ENCODE results near the gene PARS2. TPM values are rescaled to one million over a fixed set of nuclear protein-coding genes. Genes with fewer than 3 reads are reported as not detected.

Gene PARS2
- total RNA-seq, 1 experiment from 2014 or later, result 3.5 TPM

DNA sequence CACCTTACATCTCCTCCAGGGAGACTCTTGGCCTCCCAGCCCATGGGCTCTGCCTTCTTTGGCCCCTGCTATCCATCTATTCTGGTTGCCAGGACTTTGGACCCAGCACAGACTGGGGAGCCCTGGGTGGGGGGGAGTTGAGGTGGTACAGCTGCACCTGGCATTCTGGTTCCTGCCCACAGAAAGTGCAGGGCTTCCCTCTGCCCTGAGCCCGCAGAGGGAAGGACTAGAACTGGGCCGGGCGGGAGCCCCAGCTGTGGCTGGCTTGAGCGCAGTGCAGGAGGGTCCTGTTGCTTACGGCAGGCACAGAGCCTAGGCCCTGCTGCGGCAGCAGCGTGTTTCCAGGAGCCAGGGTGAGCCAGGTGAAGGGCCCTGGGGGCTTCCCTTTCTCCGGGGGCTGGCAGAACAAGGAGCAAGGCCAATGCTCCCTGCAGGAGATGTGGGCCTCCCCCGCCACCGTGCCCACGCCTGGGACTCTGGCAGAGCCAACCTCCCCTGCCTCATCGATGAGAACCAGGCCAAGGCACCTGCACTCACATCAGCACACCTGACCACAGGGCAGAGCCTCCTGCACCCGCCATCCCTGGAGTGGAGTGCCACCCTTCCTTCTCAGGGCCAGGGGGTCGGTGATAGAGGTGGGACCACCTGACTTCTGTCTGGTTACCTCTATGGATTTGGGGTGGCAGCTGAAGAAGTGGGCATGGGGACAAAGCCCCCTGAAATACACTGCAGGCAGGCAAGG lies 16.1 kb downstream of the PARS2 start:
- no peak overlapping the region for H3K4me2 ChIP-seq (ENCODE audit: low read length)
- H3F3A ChIP-seq (ENCODE audit: low read length, unreplicated experiment), result no peaks in the 10 kb centered on the region
- no peaks in the 10 kb centered on the region for H3K9me3 ChIP-seq (ENCODE audit: low read length)
- no peak overlapping the region for H3K9ac ChIP-seq (ENCODE audit: low read length)
- intact Hi-C loops (cut with micrococcal nuclease), result no loop called here
- H3K4me3 ChIP-seq (ENCODE audit: low read length), result no peak overlapping the region
- DNase-seq (no peak), ATAC-seq (no peak)
- H3K27ac ChIP-seq (ENCODE audit: low read length), result no peak overlapping the region
- H3K4me1 ChIP-seq (ENCODE audit: insufficient read depth, low read length), result no peaks in the 10 kb centered on the region
- no peaks in the 10 kb centered on the region for H3K79me2 ChIP-seq (ENCODE audit: low read length)
- H3K36me3 ChIP-seq (ENCODE audit: low read depth, low read length), result no peaks in the 10 kb centered on the region
- H4K20me1 ChIP-seq (ENCODE audit: low read length), result no peaks in the 10 kb centered on the region
- TF ChIP-seq, protein P1, sequence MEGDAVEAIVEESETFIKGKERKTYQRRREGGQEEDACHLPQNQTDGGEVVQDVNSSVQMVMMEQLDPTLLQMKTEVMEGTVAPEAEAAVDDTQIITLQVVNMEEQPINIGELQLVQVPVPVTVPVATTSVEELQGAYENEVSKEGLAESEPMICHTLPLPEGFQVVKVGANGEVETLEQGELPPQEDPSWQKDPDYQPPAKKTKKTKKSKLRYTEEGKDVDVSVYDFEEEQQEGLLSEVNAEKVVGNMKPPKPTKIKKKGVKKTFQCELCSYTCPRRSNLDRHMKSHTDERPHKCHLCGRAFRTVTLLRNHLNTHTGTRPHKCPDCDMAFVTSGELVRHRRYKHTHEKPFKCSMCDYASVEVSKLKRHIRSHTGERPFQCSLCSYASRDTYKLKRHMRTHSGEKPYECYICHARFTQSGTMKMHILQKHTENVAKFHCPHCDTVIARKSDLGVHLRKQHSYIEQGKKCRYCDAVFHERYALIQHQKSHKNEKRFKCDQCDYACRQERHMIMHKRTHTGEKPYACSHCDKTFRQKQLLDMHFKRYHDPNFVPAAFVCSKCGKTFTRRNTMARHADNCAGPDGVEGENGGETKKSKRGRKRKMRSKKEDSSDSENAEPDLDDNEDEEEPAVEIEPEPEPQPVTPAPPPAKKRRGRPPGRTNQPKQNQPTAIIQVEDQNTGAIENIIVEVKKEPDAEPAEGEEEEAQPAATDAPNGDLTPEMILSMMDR (conservative IDR thresholded peaks at IDR 0.05; ENCODE audit: low read depth, low read length), result no peak
- TF ChIP-seq EZH2 (IDR thresholded peaks at IDR 0.05; ENCODE audit: low read length, unreplicated experiment) (no peak), EZH2phosphoT487 (IDR thresholded peaks at IDR 0.05; ENCODE audit: borderline replicate concordance, low read length) (no peak)
- no peaks in the 10 kb centered on the region for H3K9me2 ChIP-seq (replicated peaks; ENCODE audit: low read length)
- H3K27me3 ChIP-seq (ENCODE audit: low read length), result no peaks in the 10 kb centered on the region
- no peak overlapping the region for H2AFZ ChIP-seq (ENCODE audit: low read length)
- ChIA-PET POLR2A (ENCODE audit: unreplicated experiment) (no interaction called here), CTCF (no interaction called here)
- no TSS peak for BruUV-seq (replicated peaks)

DNA sequence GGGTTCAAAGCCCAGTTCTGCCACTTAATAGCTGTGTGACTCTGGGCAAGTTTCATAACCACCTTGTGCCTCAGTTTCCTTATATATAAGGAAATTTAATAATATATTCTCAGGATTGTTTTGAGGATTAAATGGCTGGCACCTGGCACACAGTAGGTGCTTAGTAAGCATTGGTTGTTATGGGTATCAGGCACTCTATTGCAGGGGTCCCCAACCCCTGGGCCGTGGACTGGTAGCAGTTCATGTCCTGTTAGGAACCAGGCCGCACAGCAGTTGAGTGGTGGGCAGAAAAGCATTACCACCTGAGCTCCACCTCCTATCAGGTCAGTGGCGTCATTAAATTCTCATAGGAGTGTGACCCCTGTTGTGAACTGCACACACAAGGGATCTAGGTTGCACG lies 18.5 kb downstream of the PARS2 start:
- no TSS peak for BruUV-seq (replicated peaks)
- POLR2A ChIA-PET (ENCODE audit: unreplicated experiment), result no interaction called here

DNA sequence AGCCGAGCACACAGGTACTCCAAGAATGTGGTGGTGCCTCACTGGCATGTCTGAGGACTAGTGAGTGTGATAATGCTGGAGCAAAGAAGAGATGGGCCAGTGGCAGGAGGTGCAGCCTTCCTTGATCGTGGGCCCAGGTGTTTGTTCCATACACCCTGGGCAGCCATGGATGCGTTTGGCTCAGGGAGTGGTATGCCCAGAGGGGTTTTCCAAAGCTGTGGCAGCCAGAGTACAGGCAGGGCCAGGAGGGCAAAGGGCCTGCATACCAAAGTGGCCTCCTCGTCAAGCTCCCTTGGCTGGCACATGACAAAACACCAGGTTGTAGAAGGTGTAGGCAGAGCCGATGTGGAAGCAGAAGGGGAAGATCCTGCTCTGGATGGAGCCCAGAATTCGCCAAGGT lies 19.0 kb downstream of the PARS2 start:
- CTCF ChIA-PET, result no interaction called here
- intact Hi-C loops (cut with micrococcal nuclease), result no loop called here
- no peak overlapping the region for H3K4me2 ChIP-seq (ENCODE audit: low read length)
- no peaks in the 10 kb centered on the region for H3K9me3 ChIP-seq (ENCODE audit: low read length)
- BruUV-seq (replicated peaks), result TSS peak; percentile 21
- no peak for DNase-seq
- H3K79me2 ChIP-seq (ENCODE audit: low read length), result no peaks in the 10 kb centered on the region
- no peak overlapping the region for H3K27ac ChIP-seq (ENCODE audit: low read length)
- H3K36me3 ChIP-seq (ENCODE audit: low read depth, low read length), result peaks cover 22% of the 10 kb centered on the region
- H2AFZ ChIP-seq (ENCODE audit: low read length), result no peak overlapping the region
- no peaks in the 10 kb centered on the region for H4K20me1 ChIP-seq (ENCODE audit: low read length)
- no peaks in the 10 kb centered on the region for H3K27me3 ChIP-seq (ENCODE audit: low read length)
- POLR2A ChIA-PET (ENCODE audit: unreplicated experiment), result no interaction called here
- ATAC-seq, result no peak
- H3F3A ChIP-seq (ENCODE audit: low read length, unreplicated experiment), result no peaks in the 10 kb centered on the region
- H3K4me3 ChIP-seq (ENCODE audit: low read length), result no peak overlapping the region
- TF ChIP-seq EZH2phosphoT487 (IDR thresholded peaks at IDR 0.05; ENCODE audit: borderline replicate concordance, low read length) (no peak), EZH2 (IDR thresholded peaks at IDR 0.05; ENCODE audit: low read length, unreplicated experiment) (no peak)
- TF ChIP-seq, protein P1 (conservative IDR thresholded peaks at IDR 0.05; ENCODE audit: low read depth, low read length), result no peak
- H3K4me1 ChIP-seq (ENCODE audit: insufficient read depth, low read length), result no peaks in the 10 kb centered on the region
- H3K9ac ChIP-seq (ENCODE audit: low read length), result no peak overlapping the region
- H3K9me2 ChIP-seq (replicated peaks; ENCODE audit: low read length), result no peaks in the 10 kb centered on the region

More for the DNA sequence above, 18.5 kb downstream of the PARS2 start:
- Histone ChIP-seq H3K36me3 (ENCODE audit: low read depth, low read length) (peaks cover 16% of the 10 kb centered on the region), H3F3A (ENCODE audit: low read length, unreplicated experiment) (no peaks in the 10 kb centered on the region), H3K27me3 (ENCODE audit: low read length) (no peaks in the 10 kb centered on the region), H3K9me3 (ENCODE audit: low read length) (no peaks in the 10 kb centered on the region), H3K9ac (ENCODE audit: low read length) (no peak overlapping the region), H2AFZ (ENCODE audit: low read length) (no peak overlapping the region), H3K9me2 (replicated peaks; ENCODE audit: low read length) (no peaks in the 10 kb centered on the region), H3K27ac (ENCODE audit: low read length) (no peak overlapping the region), H3K4me3 (ENCODE audit: low read length) (no peak overlapping the region), H3K4me2 (ENCODE audit: low read length) (no peak overlapping the region), H4K20me1 (ENCODE audit: low read length) (no peaks in the 10 kb centered on the region), H3K79me2 (ENCODE audit: low read length) (no peaks in the 10 kb centered on the region), H3K4me1 (ENCODE audit: insufficient read depth, low read length) (no peaks in the 10 kb centered on the region)
- TF ChIP-seq EZH2phosphoT487 (IDR thresholded peaks at IDR 0.05; ENCODE audit: borderline replicate concordance, low read length) (no peak), EZH2 (IDR thresholded peaks at IDR 0.05; ENCODE audit: low read length, unreplicated experiment) (no peak)
- TF ChIP-seq, protein P1 (conservative IDR thresholded peaks at IDR 0.05; ENCODE audit: low read depth, low read length), result no peak
- CTCF ChIA-PET, result no interaction called here
- ATAC-seq (no peak), DNase-seq (no peak)
- intact Hi-C loops (cut with micrococcal nuclease), result no loop called here

Measured in PC-3 (cell line).